Stimulated activated CD4-positive, alpha-beta T cell treated with anti-CD3 and anti-CD28 coated beads, Interleukin-12 subunit alpha, Interleukin-12 subunit beta, amount 100 ng/mL, for 48 hours (primary cell): Measurements from ENCODE around the gene LCN12.

Source experiments
- DNase-seq, 3 donors: peaks; one replicate each; pipeline ENCODE4 v3.0.0-alpha.2; 2020; ENCODE audit warnings: low read depth in 2 of 3, low spot score in 1 of 3

LCN12 gene

GRCh38 chr9:136972335-136972734 is 20.3 kb downstream of the LCN12 start:
- no peak for DNase-seq

GRCh38 chr9:136972743-136973142 is 20.7 kb downstream of the LCN12 start:
- DNase-seq, result no peak

GRCh38 chr9:136973618-136974617 is 21.8 kb downstream of the LCN12 start:
- DNase-seq, result no peak

GRCh38 chr9:136974817-136975535 is 22.9 kb downstream of the LCN12 start:
- no peak for DNase-seq

GRCh38 chr9:136975644-136976043 is 23.6 kb downstream of the LCN12 start:
- DNase-seq, result peak in 1 of 3 donors; percentile 27

- DNase-seq, result no peak
Measured at GRCh38 chr9:136977223-136977622, 25.1 kb downstream of the LCN12 start, which contains the start of gene PTGDS. TSS of gene PTGDS (plus strand) at chr9:136977504. CDS start at chr9:136977579, 75 bp downstream.

- no peak for DNase-seq
Measured at GRCh38 chr9:136977649-136978072, 25.6 kb downstream of the LCN12 start.

- DNase-seq, result peak; percentile 48 to 57 (median 53)
Measured at GRCh38 chr9:136978073-136978864, 26.2 kb downstream of the LCN12 start.

- DNase-seq, result no peak
Measured at GRCh38 chr9:136978865-136979544, 26.9 kb downstream of the LCN12 start.

GRCh38 chr9:136979769-136980587 is 27.9 kb downstream of the LCN12 start:
- no peak for DNase-seq

GRCh38 chr9:136980669-136981478 is 28.8 kb downstream of the LCN12 start:
- no peak for DNase-seq

GRCh38 chr9:136981588-136982231 is 29.6 kb downstream of the LCN12 start:
- no peak for DNase-seq

GRCh38 chr9:136982232-136983051 is 30.4 kb downstream of the LCN12 start, which contains the start of gene LCNL1:
TSS of gene LCNL1 (plus strand) at chr9:136982993. CDS start at chr9:136983587, 594 bp downstream.
- no peak for DNase-seq

GRCh38 chr9:136983167-136983566 is 31.1 kb downstream of the LCN12 start:
- no peak for DNase-seq

GRCh38 chr9:136983656-136984314 is 31.7 kb downstream of the LCN12 start:
- DNase-seq, result no peak

- no peak for DNase-seq
Measured at GRCh38 chr9:136984464-136985026, 32.5 kb downstream of the LCN12 start.
